Loucy (cell line): Measurements from ENCODE around the gene GOLM1.

ENCODE experiments used
- H2AFZ ChIP-seq: fragments of 200-600 bp; sonication (generic); 2 replicates; pipeline ENCODE4 v1.6.0; 2016; ENCODE audit warnings: antibody characterized with exemption, mild to moderate bottlenecking, low read length, moderate library complexity
- H3F3A ChIP-seq: fragments of 200-600 bp; 2 replicates; pipeline ENCODE4 v1.6.0; 2016; ENCODE audit warnings: antibody characterized with exemption, low read depth, mild to moderate bottlenecking
- H3K27me3 ChIP-seq: fragments of 200-600 bp; sonication (generic); 2 replicates; pipeline ENCODE4 v1.6.1; 2014; ENCODE audit warnings: low read length, mild to moderate bottlenecking; ENCODE audit not compliant: insufficient read depth, poor library complexity, severe bottlenecking
- H3K36me3 ChIP-seq: fragments of 200-600 bp; sonication (generic); 2 replicates; pipeline ENCODE4 v1.6.1; 2016; ENCODE audit warnings: low read length; ENCODE audit not compliant: insufficient read depth
- H3K4me1 ChIP-seq: fragments of 200-600 bp; sonication (generic); 2 replicates; pipeline ENCODE4 v1.5.1; 2014; ENCODE audit warnings: low read length, mild to moderate bottlenecking; ENCODE audit not compliant: insufficient read depth, poor library complexity, severe bottlenecking
- H3K4me2 ChIP-seq: fragments of 200-600 bp; sonication (generic); 2 replicates; pipeline ENCODE4 v1.6.0; 2014; ENCODE audit warnings: antibody characterized with exemption, low read length, low read depth, mild to moderate bottlenecking; ENCODE audit not compliant: poor library complexity, severe bottlenecking
- H3K4me3 ChIP-seq: fragments of 200-600 bp; sonication (generic); 2 replicates; pipeline ENCODE4 v1.5.1; 2014; ENCODE audit warnings: low read length, mild to moderate bottlenecking, mixed read lengths; ENCODE audit not compliant: poor library complexity, severe bottlenecking
- H3K79me2 ChIP-seq: fragments of 200-600 bp; sonication (generic); 2 replicates; pipeline ENCODE4 v1.6.1; 2014; ENCODE audit warnings: low read length; ENCODE audit not compliant: insufficient read depth
- H3K9ac ChIP-seq: fragments of 200-600 bp; sonication (generic); 2 replicates; pipeline ENCODE4 v1.6.0; 2014; ENCODE audit warnings: mild to moderate bottlenecking, low read depth, low read length, moderate library complexity; ENCODE audit not compliant: poor library complexity, severe bottlenecking
- H3K9me2 ChIP-seq: fragments of 200-600 bp; sonication (generic); replicated peaks from 2 replicates; pipeline ENCODE4 v1.6.1; 2016; ENCODE audit warnings: low read depth, low read length, mixed read lengths
- H3K9me3 ChIP-seq: fragments of 200-600 bp; sonication (generic); 2 replicates; pipeline ENCODE4 v1.6.1; 2014; ENCODE audit warnings: mild to moderate bottlenecking, antibody characterized with exemption, low read length, low read depth; ENCODE audit not compliant: insufficient read depth
- H4K20me1 ChIP-seq: fragments of 200-600 bp; sonication (generic); 2 replicates; pipeline ENCODE4 v1.6.0; 2014; ENCODE audit warnings: antibody characterized with exemption, low read length, mild to moderate bottlenecking; ENCODE audit not compliant: insufficient read depth, poor library complexity, severe bottlenecking
- EZH2phosphoT487 ChIP-seq: fragments of 200-600 bp; IDR thresholded peaks from 2 replicates; pipeline ENCODE4 v1.6.1; 2018; ENCODE audit warnings: antibody characterized with exemption, mild to moderate bottlenecking, moderate library complexity, borderline replicate concordance
- TF ChIP-seq, protein P1 (sequence below): fragments of 200-600 bp; sonication (generic); conservative IDR thresholded peaks from 2 replicates; pipeline ENCODE4 v1.5.1; 2014; ENCODE audit warnings: mild to moderate bottlenecking, antibody characterized with exemption, low read length

Gene GOLM1

DNA sequence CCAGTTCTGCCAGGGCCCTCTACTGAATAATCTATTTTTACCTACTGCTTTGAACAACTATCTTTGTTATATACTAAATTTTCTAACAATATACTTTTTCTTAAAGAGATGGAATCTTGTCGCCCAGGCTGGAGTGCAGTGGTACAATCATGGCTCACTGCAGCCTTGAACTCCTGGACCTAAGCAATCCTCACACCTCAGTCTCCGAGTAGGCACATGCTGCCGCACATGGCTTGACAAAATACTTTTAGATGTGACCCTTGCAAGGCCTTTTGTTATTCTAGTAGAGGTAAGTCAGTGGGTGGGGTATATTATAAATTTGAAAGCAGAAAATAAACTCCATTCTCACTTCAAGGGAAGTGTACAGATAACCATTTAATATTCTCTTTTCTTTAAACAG, 7.9 kb downstream of the GOLM1 start:
- Histone ChIP-seq H3K4me3 (no peak overlapping the region), H3K27me3 (no peaks in the 10 kb centered on the region), H3K36me3 (no peaks in the 10 kb centered on the region), H3K9me3 (no peaks in the 10 kb centered on the region), H3K9me2 (no peaks in the 10 kb centered on the region), H3K4me2 (no peak overlapping the region), H3K9ac (no peak overlapping the region), H3K79me2 (no peaks in the 10 kb centered on the region), H2AFZ (no peak overlapping the region), H4K20me1 (no peaks in the 10 kb centered on the region), H3F3A (no peaks in the 10 kb centered on the region), H3K4me1 (no peaks in the 10 kb centered on the region)
- TF ChIP-seq, protein P1, sequence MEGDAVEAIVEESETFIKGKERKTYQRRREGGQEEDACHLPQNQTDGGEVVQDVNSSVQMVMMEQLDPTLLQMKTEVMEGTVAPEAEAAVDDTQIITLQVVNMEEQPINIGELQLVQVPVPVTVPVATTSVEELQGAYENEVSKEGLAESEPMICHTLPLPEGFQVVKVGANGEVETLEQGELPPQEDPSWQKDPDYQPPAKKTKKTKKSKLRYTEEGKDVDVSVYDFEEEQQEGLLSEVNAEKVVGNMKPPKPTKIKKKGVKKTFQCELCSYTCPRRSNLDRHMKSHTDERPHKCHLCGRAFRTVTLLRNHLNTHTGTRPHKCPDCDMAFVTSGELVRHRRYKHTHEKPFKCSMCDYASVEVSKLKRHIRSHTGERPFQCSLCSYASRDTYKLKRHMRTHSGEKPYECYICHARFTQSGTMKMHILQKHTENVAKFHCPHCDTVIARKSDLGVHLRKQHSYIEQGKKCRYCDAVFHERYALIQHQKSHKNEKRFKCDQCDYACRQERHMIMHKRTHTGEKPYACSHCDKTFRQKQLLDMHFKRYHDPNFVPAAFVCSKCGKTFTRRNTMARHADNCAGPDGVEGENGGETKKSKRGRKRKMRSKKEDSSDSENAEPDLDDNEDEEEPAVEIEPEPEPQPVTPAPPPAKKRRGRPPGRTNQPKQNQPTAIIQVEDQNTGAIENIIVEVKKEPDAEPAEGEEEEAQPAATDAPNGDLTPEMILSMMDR, result no peak
- TF ChIP-seq EZH2phosphoT487, result no peak

DNA sequence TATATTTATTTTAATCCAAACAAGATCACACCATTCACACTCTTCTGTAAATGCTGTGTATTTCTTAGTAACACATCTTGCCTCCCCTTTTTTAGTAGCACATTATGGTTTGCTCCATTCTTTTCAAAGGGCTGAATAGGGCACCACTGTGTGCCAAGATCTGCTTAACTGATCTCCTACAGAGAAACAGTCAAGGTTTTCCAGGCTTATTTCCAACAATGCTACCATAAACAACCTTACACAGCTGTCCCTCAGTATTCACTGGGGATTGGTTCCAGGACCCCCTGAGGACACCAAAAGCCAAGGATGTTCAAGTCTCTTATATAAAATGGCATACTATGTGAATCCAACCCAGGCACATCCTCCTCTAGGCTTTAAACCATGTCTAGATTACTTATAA, 16.5 kb downstream of the GOLM1 start:
- H3K27me3 ChIP-seq, result no peaks in the 10 kb centered on the region

DNA sequence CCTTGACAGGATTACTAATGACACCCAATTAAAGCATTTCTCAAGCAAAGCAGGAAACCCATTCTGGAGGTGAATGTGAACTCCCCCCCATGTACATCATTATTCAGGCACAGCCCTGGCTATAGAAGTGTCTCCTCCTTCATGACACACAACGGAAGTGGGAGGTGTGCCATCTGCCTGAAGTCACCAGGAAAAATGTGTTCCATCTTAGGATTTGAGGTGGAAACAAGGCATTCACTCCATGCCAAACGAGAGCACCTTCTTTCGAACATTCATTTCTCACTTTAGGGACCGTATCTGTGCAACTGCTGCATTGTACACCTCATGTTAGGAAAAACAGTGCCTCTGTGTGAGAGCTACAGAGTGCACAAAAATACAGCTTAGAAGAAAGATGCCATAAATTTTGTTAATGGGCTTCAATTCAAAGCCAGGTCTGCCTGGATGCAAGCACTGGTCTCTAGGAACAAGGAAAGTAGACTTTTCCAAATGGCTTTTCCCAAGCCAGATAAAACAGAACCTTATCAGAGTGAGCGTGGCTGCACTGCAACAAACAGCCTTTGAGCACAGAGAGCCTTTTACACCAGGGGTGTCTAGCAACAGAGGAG, 19.4 kb downstream of the GOLM1 start:
- Histone ChIP-seq H3K27me3 (no peaks in the 10 kb centered on the region), H3K9me3 (no peaks in the 10 kb centered on the region), H3F3A (no peaks in the 10 kb centered on the region), H4K20me1 (no peaks in the 10 kb centered on the region), H3K36me3 (no peaks in the 10 kb centered on the region), H2AFZ (no peak overlapping the region), H3K79me2 (no peaks in the 10 kb centered on the region), H3K9ac (no peak overlapping the region), H3K4me2 (no peak overlapping the region), H3K4me3 (no peak overlapping the region), H3K4me1 (no peaks in the 10 kb centered on the region), H3K9me2 (no peaks in the 10 kb centered on the region)
- TF ChIP-seq, protein P1, result no peak
- no peak for TF ChIP-seq EZH2phosphoT487

More for the DNA sequence above, 16.5 kb downstream of the GOLM1 start:
- no peak for TF ChIP-seq EZH2phosphoT487
- TF ChIP-seq, protein P1, result no peak
- H3K9ac ChIP-seq, result no peak overlapping the region
- no peaks in the 10 kb centered on the region for H3K4me1 ChIP-seq
- no peak overlapping the region for H3K4me2 ChIP-seq
- no peak overlapping the region for H2AFZ ChIP-seq
- no peaks in the 10 kb centered on the region for H4K20me1 ChIP-seq
- H3K36me3 ChIP-seq, result no peaks in the 10 kb centered on the region
- no peaks in the 10 kb centered on the region for H3F3A ChIP-seq
- no peak overlapping the region for H3K4me3 ChIP-seq
- H3K9me3 ChIP-seq, result no peaks in the 10 kb centered on the region
- no peaks in the 10 kb centered on the region for H3K79me2 ChIP-seq
- no peaks in the 10 kb centered on the region for H3K9me2 ChIP-seq
